Keratinocyte (primary cell): ENCODE measurements around the gene GPRC5A.

Source experiments
- CTCF ChIP-seq, 3 experiments: IDR thresholded peaks in 1 of 3; conservative IDR thresholded peaks in 1 of 3; optimal IDR thresholded peaks in 1 of 3; 2 replicates in 2 of 3; 3 replicates in 1 of 3; pipeline versions ENCODE3 to v1.5.1; 2011; ENCODE audit warnings: low read length in 3 of 3, mild to moderate bottlenecking in 3 of 3, moderate library complexity in 2 of 3, control low read depth in 1 of 3, inconsistent platforms in 1 of 3; ENCODE audit not compliant: insufficient read depth in 2 of 3; ENCODE audit errors: extremely low read depth in 1 of 3
- EZH2 ChIP-seq: IDR thresholded peaks from one replicate; pipeline ENCODE4 v1.6.1; 2012; ENCODE audit warnings: inconsistent platforms, mild to moderate bottlenecking, low read length, moderate library complexity

- TF ChIP-seq CTCF (optimal IDR thresholded peaks at IDR 0.05 in 1 of 3, IDR thresholded peaks at IDR 0.05 in 1 of 3, conservative IDR thresholded peaks at IDR 0.05 in 1 of 3; ENCODE audit: extremely low read depth in 1 of 3, insufficient read depth in 2 of 3, low read length in 3 of 3) (no peak), EZH2 (no peak)
These were observed 17.3 kb upstream of the GPRC5A start for GRCh38 chr12:12874029-12874428.
